WERI-Rb-1 (cell line): ENCODE data around the gene SAMHD1.
"Not testable (repeated sequence)": the region's sequence is repeated elsewhere in the genome, so short reads cannot be mapped to it uniquely, and the experiment has no call there.

Source experiments
- DNase-seq: peaks from one replicate; pipeline ENCODE4 v3.0.0-alpha.2; 2020
- H3K27ac ChIP-seq: fragments of 250-450 bp; sonication (Bioruptor Pico); 2 replicates; pipeline ENCODE4 v1.5.1; 2020; ENCODE audit warnings: mild to moderate bottlenecking, moderate library complexity
- H3K27me3 ChIP-seq: fragments of 250-450 bp; sonication (Bioruptor Pico); 2 replicates; pipeline ENCODE4 v1.5.1; 2021; ENCODE audit warnings: mild to moderate bottlenecking, low read depth, moderate library complexity; ENCODE audit not compliant: insufficient read depth, severe bottlenecking
- H3K36me3 ChIP-seq: fragments of 250-450 bp; sonication (Bioruptor Pico); 2 replicates; pipeline ENCODE4 v1.5.1; 2020; ENCODE audit warnings: mild to moderate bottlenecking, moderate library complexity
- H3K4me3 ChIP-seq: 2 replicates; pipeline ENCODE4 v1.5.1; 2011; ENCODE audit warnings: low read depth, mild to moderate bottlenecking, control low read depth, low read length
- H3K9me3 ChIP-seq: fragments of 250-450 bp; sonication (Bioruptor Pico); 2 replicates; pipeline ENCODE4 v1.5.1; 2021; ENCODE audit warnings: mild to moderate bottlenecking, moderate library complexity; ENCODE audit not compliant: severe bottlenecking
- TF ChIP-seq, protein P1 (sequence below): IDR thresholded peaks from 2 replicates; pipeline ENCODE4 v1.5.1; 2011; ENCODE audit warnings: low read depth, mild to moderate bottlenecking, control low read depth, inconsistent platforms, low read length

The SAMHD1 gene

DNA sequence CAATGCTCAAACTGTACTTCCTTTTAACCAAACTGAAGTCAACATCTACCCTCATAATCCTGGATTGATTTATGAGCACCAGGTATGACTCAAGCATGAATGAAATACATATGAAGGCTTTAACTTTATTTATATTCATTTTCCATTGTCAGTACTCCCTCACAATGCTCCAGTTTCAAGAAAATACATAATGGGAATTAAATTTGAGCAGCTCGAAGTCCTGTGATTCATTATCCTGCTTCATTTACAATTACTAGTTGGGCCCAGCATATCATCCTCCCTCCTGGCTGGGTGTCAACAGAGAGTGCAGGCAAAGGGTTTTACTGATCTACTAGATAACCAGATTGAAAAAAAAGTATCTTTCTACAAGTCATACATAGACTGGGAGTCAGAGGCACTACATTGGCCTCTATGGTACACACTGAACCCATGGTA, 10.1 kb downstream of the SAMHD1 start:
- H3K27me3 ChIP-seq = no peaks in the 10 kb centered on the region
- TF ChIP-seq, protein P1, sequence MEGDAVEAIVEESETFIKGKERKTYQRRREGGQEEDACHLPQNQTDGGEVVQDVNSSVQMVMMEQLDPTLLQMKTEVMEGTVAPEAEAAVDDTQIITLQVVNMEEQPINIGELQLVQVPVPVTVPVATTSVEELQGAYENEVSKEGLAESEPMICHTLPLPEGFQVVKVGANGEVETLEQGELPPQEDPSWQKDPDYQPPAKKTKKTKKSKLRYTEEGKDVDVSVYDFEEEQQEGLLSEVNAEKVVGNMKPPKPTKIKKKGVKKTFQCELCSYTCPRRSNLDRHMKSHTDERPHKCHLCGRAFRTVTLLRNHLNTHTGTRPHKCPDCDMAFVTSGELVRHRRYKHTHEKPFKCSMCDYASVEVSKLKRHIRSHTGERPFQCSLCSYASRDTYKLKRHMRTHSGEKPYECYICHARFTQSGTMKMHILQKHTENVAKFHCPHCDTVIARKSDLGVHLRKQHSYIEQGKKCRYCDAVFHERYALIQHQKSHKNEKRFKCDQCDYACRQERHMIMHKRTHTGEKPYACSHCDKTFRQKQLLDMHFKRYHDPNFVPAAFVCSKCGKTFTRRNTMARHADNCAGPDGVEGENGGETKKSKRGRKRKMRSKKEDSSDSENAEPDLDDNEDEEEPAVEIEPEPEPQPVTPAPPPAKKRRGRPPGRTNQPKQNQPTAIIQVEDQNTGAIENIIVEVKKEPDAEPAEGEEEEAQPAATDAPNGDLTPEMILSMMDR = no peak
- no peak overlapping the region for H3K4me3 ChIP-seq
- peaks cover 18% of the 10 kb centered on the region for H3K36me3 ChIP-seq
- DNase-seq = no peak
- no peak overlapping the region for H3K27ac ChIP-seq
- H3K9me3 ChIP-seq = no peaks in the 10 kb centered on the region

DNA sequence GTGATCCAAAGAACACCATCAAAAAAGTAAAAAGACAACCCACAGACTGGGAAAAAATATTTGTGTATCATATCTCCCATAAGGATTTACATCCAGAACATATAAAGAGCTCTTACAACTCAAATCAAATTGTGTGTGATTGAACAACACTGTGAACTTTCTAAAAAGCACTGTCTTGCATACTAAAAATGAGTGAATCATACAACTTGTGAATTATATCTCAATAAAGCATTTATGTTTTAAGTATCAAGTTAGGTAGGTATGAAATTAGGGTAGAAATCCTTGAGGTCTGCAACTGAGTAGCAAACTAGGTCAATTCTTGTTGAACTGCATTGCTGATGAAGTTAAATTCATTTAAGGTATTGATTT, 14.1 kb downstream of the SAMHD1 start:
- H3K27ac ChIP-seq = no peak overlapping the region
- TF ChIP-seq, protein P1 = no peak
- H3K36me3 ChIP-seq = peaks cover 9% of the 10 kb centered on the region
- DNase-seq = no peak
- H3K27me3 ChIP-seq = no peaks in the 10 kb centered on the region
- H3K9me3 ChIP-seq = no peaks in the 10 kb centered on the region
- no peak overlapping the region for H3K4me3 ChIP-seq

DNA sequence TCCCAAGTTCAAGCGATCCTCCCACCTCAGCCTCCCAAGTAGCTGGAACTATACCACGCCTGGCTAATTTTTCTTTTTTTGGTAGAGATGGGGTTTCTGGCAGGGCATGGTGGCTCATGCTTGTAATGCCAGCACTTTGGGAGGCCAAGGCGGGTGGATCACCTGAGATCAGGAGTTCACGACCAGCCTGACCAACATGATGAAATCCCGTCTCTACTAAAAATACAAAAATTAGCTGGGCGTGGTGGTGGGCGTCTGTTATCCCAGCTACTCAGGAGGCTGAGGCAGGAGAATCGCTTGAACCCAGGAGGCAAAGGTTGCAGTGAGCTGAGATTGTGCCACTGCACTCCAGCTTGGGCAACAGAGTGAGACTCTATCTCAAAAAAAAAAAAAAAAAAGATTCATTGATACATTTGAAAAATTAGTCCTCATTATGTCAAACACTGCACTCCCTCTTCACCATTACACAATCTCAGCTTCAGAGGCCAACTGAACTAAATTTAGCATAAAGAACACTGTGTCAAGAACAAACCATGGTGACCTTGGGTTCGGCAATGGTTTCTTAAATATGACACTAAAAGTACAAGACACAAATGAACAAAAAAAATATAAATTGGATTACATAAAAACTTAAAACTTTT, 14.6 kb downstream of the SAMHD1 start:
- H3K9me3 ChIP-seq, DNase-seq, H3K27me3 ChIP-seq, H3K36me3 ChIP-seq, H3K27ac ChIP-seq, H3K4me3 ChIP-seq: not testable (repeated sequence)

DNA sequence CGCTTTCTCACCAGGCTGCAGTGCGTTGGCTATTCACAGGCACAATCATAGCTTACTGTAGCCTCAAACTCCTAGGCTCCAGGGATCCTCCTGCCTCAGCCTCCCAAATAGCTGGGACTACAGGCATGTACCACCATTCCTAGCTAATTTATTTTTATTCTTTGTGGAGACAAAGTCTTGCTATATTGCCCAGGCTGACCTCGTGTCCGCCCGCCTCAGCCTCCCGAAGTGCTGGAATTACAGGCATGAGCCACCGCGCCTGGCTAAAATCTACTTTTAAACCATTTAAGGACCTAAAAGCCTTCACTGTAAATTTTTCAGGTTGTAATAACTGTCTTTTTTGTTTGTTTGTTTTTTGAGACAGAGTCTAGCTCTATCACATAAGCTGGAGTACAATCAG, 15.2 kb downstream of the SAMHD1 start:
- Histone ChIP-seq H3K27ac (no peak overlapping the region), H3K36me3 (peaks cover 10% of the 10 kb centered on the region), H3K4me3 (no peak overlapping the region), H3K27me3 (no peaks in the 10 kb centered on the region), H3K9me3 (no peaks in the 10 kb centered on the region)
- TF ChIP-seq, protein P1 = no peak
- no peak for DNase-seq

DNA sequence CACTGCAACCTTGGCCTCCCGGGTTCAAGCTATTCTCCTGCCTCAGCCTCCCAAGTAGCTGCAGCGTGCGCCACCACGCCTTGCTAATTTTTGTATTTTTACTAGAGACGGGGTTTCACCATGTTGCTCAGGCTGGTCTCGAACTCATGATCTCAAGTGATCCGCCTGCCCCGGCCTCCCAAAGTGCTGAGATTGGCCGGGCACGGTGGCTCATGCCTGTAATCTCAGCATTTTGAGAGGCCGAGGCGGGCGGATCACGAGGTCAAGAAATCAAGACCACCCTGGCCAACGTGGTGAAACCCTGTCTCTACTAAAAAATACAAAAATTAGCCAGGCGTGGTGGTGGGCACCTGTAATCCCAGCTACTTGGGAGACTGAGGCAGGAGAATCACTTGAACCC, 17.9 kb downstream of the SAMHD1 start:
- H3K9me3 ChIP-seq, DNase-seq, H3K27ac ChIP-seq, H3K4me3 ChIP-seq, H3K27me3 ChIP-seq: not testable (repeated sequence)
- H3K36me3 ChIP-seq = peaks cover 24% of the 10 kb centered on the region

- Histone ChIP-seq H3K4me3 (no peak overlapping the region), H3K27me3 (no peaks in the 10 kb centered on the region), H3K9me3 (no peaks in the 10 kb centered on the region), H3K36me3 (peaks cover 30% of the 10 kb centered on the region), H3K27ac (no peak overlapping the region)
- TF ChIP-seq, protein P1 = no peak
- no peak for DNase-seq
Measured at GRCh38 chr20:36932476-36933426, 18.8 kb downstream of the SAMHD1 start.

DNA sequence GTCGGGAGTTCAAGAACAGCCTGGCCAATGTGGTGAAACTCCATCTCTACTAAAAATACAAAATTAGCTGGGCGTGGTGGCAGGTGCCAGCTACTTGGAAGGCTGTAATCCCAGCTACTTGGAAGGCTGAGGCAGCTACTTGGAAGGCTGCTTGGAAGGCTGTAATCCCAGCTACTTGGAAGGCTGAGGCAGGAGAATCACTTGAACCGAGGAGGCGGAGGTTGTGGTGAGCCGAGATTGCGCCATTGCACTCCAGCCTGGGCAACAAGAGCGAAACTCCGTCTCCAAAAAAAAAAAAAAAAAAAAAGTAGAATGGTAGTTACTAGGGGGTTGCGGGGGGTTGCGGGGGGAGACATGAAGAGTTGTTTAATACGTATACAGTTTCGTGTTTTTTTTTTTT, 19.4 kb downstream of the SAMHD1 start:
- H3K27ac ChIP-seq, H3K4me3 ChIP-seq, H3K9me3 ChIP-seq, H3K27me3 ChIP-seq, DNase-seq: not testable (repeated sequence)
- H3K36me3 ChIP-seq = peaks cover 35% of the 10 kb centered on the region
